K562 (cell line): ENCODE results near the gene CEND1. TPM values are rescaled to one million over a fixed set of nuclear protein-coding genes. Genes with fewer than 3 reads are reported as not detected.

Source experiments
- CBFA2T3 ChIP-seq: fragments of 450-650 bp; IDR thresholded peaks from 2 replicates; pipeline ENCODE4 v1.6.1; 2017
- CREBBP ChIP-seq: IDR thresholded peaks from one replicate; pipeline ENCODE4 v1.6.1; 2012; ENCODE audit warnings: low read depth, mild to moderate bottlenecking, control low read depth, inconsistent platforms, low read length
- DPF2 ChIP-seq: fragments of 450-650 bp; IDR thresholded peaks from 2 replicates; pipeline ENCODE4 v1.6.1; 2016
- FOS ChIP-seq: IDR thresholded peaks from 3 replicates; pipeline ENCODE4 v1.6.1; 2011; ENCODE audit not compliant: insufficient read length; ENCODE audit errors: extremely low read depth
- FUS ChIP-seq: fragments of 200-400 bp; formaldehyde crosslinking; optimal IDR thresholded peaks from 2 replicates; pipeline ENCODE3; 2017; ENCODE audit warnings: low read depth, low read length
- GTF2E2 ChIP-seq: fragments of 200-800 bp; sonication (Bioruptor generic); IDR thresholded peaks from 2 replicates; pipeline ENCODE4 v1.6.1; 2016; ENCODE audit warnings: missing genetic modification characterization, missing compliant biosample characterization
- HDGF ChIP-seq: fragments of 450-650 bp; IDR thresholded peaks from 2 replicates; pipeline ENCODE4 v1.6.1; 2016
- MIER1 ChIP-seq: fragments of 450-650 bp; IDR thresholded peaks from 2 replicates; pipeline ENCODE4 v1.6.1; 2016; ENCODE audit warnings: antibody characterized with exemption, mild to moderate bottlenecking, low read depth
- NUFIP1 ChIP-seq: fragments of 450-650 bp; IDR thresholded peaks from 2 replicates; pipeline ENCODE4 v1.6.1; 2018; ENCODE audit not compliant: partially characterized antibody
- POU5F1 ChIP-seq: fragments of 150-350 bp; IDR thresholded peaks from 2 replicates; pipeline ENCODE4 v1.6.1; 2014; ENCODE audit warnings: borderline replicate concordance, low read length, low read depth, mild to moderate bottlenecking; ENCODE audit not compliant: partially characterized antibody
- SRF ChIP-seq, 2 experiments: fragments of 250-450, 450-650 bp in 1 of 2; sonication (Bioruptor Pico) in 1 of 2; sonication (generic) in 1 of 2; formaldehyde crosslinking; IDR thresholded peaks; 2 replicates each; pipeline versions ENCODE4 v1.5.0 to v1.5.1; 2020 to 2022; ENCODE audit warnings: mild to moderate bottlenecking in 1 of 2, missing genetic modification reagents in 1 of 2
- TGIF2 ChIP-seq: sonication (generic); formaldehyde crosslinking; IDR thresholded peaks from 2 replicates; pipeline ENCODE4 v1.8.1; 2022; ENCODE audit warnings: mild to moderate bottlenecking, missing genetic modification reagents, moderate library complexity
- ZNF274 ChIP-seq: IDR thresholded peaks from 2 replicates; pipeline ENCODE4 v1.6.1; 2011; ENCODE audit warnings: low read depth, mild to moderate bottlenecking, low read length, moderate library complexity, borderline replicate concordance
- ZNF583 ChIP-seq: fragments of 250-450 bp; sonication (Bioruptor Pico); IDR thresholded peaks from 2 replicates; pipeline ENCODE4 v1.4.0; 2020
- polyA plus RNA-seq, 8 experiments: library from polyadenylated mRNA; depleted of rRNA in 4 of 8; stranded (reverse) in 5 of 8; unstranded in 3 of 8; fragments of >200 nt; fragmentation: Nextera tagmentation in 2 of 8; fragmentation: Illumina TruSeq in 1 of 8; extraction: Ambion mirVana in 2 of 8; extraction: Trizol in 1 of 8; gene quantifications; 2 replicates each; pipeline versions ENCODE4 v1.2.1 to v1.2.3, GENCODE V29; 2011 to 2014; ENCODE audit warnings: inconsistent platforms in 1 of 8, missing spikeins in 1 of 8
- total RNA-seq, 7 experiments: library from RNA; depleted of rRNA in 6 of 7; stranded (reverse); fragments of >200 nt in 6 of 7; fragmentation: Illumina TruSeq in 2 of 7; extraction: Trizol in 2 of 7; gene quantifications; 2 replicates each; pipeline versions ENCODE4 v1.2.1 to v1.2.3, GENCODE V29; 2011 to 2021; ENCODE audit warnings: low replicate concordance in 1 of 7
- TF ChIP-seq, protein P1 (sequence below): fragments of 200-800 bp; sonication (Bioruptor generic); IDR thresholded peaks from 2 replicates; pipeline ENCODE4 v1.6.1; 2017; ENCODE audit warnings: missing genetic modification characterization, missing compliant biosample characterization
- TF ChIP-seq, protein P2 (sequence below): sonication (generic); formaldehyde crosslinking; IDR thresholded peaks from 2 replicates; pipeline ENCODE4 v1.8.0; 2022; ENCODE audit warnings: mild to moderate bottlenecking, missing genetic modification reagents
- TF ChIP-seq, protein P3 (sequence below): fragments of 150-350 bp; conservative IDR thresholded peaks from 2 replicates; pipeline ENCODE4 v1.6.1; 2014; ENCODE audit warnings: low read length
- TF ChIP-seq, protein P4 (sequence below): sonication (generic); formaldehyde crosslinking; IDR thresholded peaks from 2 replicates; pipeline ENCODE4 v1.8.0; 2023; ENCODE audit warnings: mild to moderate bottlenecking, missing genetic modification reagents
- TF ChIP-seq, protein P5 (sequence below): sonication (generic); formaldehyde crosslinking; IDR thresholded peaks from 2 replicates; pipeline ENCODE4 v1.5.0; 2020; ENCODE audit warnings: missing genetic modification reagents

The CEND1 gene
- total and polyA plus RNA-seq, 9 of the 15 experiments (the other 6 are each of a cell fraction or from before 2014, with no cell fraction given): 0.13 to 0.18 (median 0.16) TPM; not detected in 6

DNA sequence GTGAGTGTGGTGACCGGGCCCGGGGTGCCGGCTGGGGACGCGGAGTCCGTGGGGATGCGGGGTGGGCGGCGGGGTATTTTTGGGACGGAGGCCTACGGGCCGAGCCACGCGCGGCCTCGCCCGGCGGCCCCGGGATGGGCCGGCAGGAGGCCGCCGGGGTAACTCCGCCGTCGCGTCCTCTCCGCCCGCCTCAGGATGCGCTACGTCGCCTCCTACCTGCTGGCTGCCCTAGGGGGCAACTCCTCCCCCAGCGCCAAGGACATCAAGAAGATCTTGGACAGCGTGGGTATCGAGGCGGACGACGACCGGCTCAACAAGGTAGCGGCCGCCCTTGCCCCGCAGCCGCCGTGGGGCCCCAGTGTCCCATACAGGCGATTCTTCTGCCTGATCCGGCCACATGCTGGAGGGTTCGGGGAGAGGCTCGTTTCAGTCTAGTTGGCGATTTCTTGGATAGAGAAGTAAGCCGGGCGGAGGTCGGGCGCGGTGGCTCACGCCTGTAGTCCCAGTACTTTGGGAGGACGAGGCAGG lies 20.2 kb upstream of the CEND1 start (continued):
- TF ChIP-seq, protein P1, sequence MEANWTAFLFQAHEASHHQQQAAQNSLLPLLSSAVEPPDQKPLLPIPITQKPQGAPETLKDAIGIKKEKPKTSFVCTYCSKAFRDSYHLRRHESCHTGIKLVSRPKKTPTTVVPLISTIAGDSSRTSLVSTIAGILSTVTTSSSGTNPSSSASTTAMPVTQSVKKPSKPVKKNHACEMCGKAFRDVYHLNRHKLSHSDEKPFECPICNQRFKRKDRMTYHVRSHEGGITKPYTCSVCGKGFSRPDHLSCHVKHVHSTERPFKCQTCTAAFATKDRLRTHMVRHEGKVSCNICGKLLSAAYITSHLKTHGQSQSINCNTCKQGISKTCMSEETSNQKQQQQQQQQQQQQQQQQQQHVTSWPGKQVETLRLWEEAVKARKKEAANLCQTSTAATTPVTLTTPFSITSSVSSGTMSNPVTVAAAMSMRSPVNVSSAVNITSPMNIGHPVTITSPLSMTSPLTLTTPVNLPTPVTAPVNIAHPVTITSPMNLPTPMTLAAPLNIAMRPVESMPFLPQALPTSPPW (CRISPR knock-in tag): no peak
- TF ChIP-seq DPF2 (no peak), CREBBP (no peak), FOS (no peak), CBFA2T3 (no peak), FUS (peak; percentile 22), ZNF274 (no peak), TGIF2 (CRISPR knock-in tag) (no peak), GTF2E2 (tag) (peak; percentile 67; the same call in 1 of the 2 replicates), HDGF (no peak), POU5F1 (no peak), MIER1 (0 out of 2 replicates have a peak, but pooled peaks have one; percentile 26), SRF (CRISPR knock-in tag; IDR thresholded peaks at IDR 0.05) (no peak), NUFIP1 (no peak), ZNF583 (CRISPR knock-in tag) (no peak)
- TF ChIP-seq, protein P2, sequence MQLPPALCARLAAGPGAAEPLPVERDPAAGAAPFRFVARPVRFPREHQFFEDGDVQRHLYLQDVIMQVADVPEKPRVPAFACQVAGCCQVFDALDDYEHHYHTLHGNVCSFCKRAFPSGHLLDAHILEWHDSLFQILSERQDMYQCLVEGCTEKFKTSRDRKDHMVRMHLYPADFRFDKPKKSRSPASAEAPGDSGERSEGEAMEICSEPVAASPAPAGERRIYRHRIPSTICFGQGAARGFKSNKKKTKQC (CRISPR knock-in tag): 0 out of 2 replicates have a peak, but pooled peaks have one; percentile 7
- TF ChIP-seq, protein P3, sequence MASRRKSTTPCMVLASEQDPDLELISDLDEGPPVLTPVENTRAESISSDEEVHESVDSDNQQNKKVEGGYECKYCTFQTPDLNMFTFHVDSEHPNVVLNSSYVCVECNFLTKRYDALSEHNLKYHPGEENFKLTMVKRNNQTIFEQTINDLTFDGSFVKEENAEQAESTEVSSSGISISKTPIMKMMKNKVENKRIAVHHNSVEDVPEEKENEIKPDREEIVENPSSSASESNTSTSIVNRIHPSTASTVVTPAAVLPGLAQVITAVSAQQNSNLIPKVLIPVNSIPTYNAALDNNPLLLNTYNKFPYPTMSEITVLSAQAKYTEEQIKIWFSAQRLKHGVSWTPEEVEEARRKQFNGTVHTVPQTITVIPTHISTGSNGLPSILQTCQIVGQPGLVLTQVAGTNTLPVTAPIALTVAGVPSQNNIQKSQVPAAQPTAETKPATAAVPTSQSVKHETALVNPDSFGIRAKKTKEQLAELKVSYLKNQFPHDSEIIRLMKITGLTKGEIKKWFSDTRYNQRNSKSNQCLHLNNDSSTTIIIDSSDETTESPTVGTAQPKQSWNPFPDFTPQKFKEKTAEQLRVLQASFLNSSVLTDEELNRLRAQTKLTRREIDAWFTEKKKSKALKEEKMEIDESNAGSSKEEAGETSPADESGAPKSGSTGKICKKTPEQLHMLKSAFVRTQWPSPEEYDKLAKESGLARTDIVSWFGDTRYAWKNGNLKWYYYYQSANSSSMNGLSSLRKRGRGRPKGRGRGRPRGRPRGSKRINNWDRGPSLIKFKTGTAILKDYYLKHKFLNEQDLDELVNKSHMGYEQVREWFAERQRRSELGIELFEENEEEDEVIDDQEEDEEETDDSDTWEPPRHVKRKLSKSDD: no peak
- TF ChIP-seq, protein P4, sequence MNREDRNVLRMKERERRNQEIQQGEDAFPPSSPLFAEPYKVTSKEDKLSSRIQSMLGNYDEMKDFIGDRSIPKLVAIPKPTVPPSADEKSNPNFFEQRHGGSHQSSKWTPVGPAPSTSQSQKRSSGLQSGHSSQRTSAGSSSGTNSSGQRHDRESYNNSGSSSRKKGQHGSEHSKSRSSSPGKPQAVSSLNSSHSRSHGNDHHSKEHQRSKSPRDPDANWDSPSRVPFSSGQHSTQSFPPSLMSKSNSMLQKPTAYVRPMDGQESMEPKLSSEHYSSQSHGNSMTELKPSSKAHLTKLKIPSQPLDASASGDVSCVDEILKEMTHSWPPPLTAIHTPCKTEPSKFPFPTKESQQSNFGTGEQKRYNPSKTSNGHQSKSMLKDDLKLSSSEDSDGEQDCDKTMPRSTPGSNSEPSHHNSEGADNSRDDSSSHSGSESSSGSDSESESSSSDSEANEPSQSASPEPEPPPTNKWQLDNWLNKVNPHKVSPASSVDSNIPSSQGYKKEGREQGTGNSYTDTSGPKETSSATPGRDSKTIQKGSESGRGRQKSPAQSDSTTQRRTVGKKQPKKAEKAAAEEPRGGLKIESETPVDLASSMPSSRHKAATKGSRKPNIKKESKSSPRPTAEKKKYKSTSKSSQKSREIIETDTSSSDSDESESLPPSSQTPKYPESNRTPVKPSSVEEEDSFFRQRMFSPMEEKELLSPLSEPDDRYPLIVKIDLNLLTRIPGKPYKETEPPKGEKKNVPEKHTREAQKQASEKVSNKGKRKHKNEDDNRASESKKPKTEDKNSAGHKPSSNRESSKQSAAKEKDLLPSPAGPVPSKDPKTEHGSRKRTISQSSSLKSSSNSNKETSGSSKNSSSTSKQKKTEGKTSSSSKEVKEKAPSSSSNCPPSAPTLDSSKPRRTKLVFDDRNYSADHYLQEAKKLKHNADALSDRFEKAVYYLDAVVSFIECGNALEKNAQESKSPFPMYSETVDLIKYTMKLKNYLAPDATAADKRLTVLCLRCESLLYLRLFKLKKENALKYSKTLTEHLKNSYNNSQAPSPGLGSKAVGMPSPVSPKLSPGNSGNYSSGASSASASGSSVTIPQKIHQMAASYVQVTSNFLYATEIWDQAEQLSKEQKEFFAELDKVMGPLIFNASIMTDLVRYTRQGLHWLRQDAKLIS (CRISPR knock-in tag): no peak; the same call in 1 of the 2 replicates
- TF ChIP-seq, protein P5, sequence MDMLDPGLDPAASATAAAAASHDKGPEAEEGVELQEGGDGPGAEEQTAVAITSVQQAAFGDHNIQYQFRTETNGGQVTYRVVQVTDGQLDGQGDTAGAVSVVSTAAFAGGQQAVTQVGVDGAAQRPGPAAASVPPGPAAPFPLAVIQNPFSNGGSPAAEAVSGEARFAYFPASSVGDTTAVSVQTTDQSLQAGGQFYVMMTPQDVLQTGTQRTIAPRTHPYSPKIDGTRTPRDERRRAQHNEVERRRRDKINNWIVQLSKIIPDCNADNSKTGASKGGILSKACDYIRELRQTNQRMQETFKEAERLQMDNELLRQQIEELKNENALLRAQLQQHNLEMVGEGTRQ (CRISPR knock-in tag): no peak
